Duodenal mucosa (tissue), 2 donors: ENCODE data around the gene BOK.
A peak's percentile ranks its signal among the peaks of the same experiment; 100 is the strongest.

Experiments used
- H3K27ac ChIP-seq: one replicate; pipeline ENCODE4 v1.7.0; 2013; ENCODE audit warnings: low read depth, low read length
- H3K27me3 ChIP-seq, 2 donors: one replicate each; pipeline ENCODE4 v1.7.0; 2013; ENCODE audit warnings: low read length in 2 of 2, control low read depth in 1 of 2; ENCODE audit not compliant: insufficient read depth in 2 of 2, control insufficient read depth in 1 of 2
- H3K36me3 ChIP-seq, 2 donors: one replicate each; pipeline ENCODE4 v1.7.0; 2013; ENCODE audit warnings: low read length in 2 of 2, control low read depth in 1 of 2; ENCODE audit not compliant: insufficient read depth in 2 of 2, control insufficient read depth in 1 of 2
- H3K4me1 ChIP-seq, 2 donors: one replicate each; pipeline ENCODE4 v1.7.0; 2013; ENCODE audit warnings: low read length in 2 of 2, control low read depth in 1 of 2; ENCODE audit not compliant: insufficient read depth in 2 of 2, control insufficient read depth in 1 of 2
- H3K4me3 ChIP-seq, 2 donors: one replicate each; pipeline ENCODE4 v1.7.0; 2013; ENCODE audit warnings: low read length in 2 of 2, low read depth in 1 of 2
- H3K9ac ChIP-seq, 2 donors: one replicate each; pipeline ENCODE4 v1.7.0; 2013; ENCODE audit warnings: low read length in 2 of 2, low read depth in 1 of 2
- H3K9me3 ChIP-seq, 2 donors: one replicate each; pipeline ENCODE4 v1.7.0; 2013; ENCODE audit warnings: low read length in 2 of 2, control low read depth in 1 of 2; ENCODE audit not compliant: control insufficient read depth in 1 of 2

The BOK gene

GRCh38 chr2:241538838-241539615 lies 19.5 kb upstream of the BOK start:
- Histone ChIP-seq H3K4me3 (no peak overlapping the region), H3K36me3 (no peaks in the 10 kb centered on the region), H3K27me3 (peaks cover 4 to 12% of the 10 kb centered on the region in 2 donors), H3K9ac (no peak overlapping the region), H3K4me1 (no peaks in the 10 kb centered on the region), H3K27ac (no peak overlapping the region), H3K9me3 (no peaks in the 10 kb centered on the region)

DNA sequence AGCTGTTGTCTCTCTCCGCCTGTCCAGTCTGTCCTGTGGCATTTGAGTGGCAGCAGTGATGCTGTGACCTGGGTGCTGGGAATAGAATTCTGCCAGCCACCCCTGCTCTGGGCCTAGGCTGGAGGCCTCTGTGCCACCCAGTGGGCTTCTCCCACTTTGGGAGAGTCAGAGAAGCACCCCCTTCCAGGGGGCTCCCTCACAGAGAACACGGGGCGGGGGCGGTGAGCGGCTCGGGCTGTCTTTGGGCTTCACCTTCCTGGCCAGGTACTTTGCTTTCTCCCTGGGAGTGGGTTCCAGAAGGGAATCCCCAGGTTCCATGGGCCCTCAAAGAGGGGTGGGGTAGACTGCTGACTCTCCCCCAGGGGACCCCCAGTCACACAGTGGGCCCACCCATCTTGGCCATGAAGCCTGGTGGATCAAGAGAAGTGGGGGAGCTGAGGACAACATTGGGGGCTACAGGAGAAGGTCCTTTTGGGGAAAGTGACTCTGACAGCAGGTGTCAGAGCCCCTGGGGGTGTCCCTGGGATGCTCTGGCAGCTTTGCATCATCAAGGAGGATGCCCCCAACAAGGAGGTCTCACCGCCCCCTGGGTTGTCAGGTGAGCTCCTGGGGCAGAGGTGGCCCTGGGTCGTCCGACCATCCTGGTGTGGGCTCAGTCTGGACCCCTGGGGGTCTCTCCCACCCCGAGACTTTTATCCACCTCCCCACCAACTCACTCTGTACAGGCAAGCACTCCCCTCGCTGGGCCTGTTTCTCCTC lies 18.8 kb upstream of the BOK start:
- Histone ChIP-seq H3K27ac (no peak overlapping the region), H3K4me3 (no peak overlapping the region), H3K27me3 (peaks cover 4 to 12% of the 10 kb centered on the region in 2 donors), H3K9me3 (no peaks in the 10 kb centered on the region), H3K36me3 (no peaks in the 10 kb centered on the region), H3K9ac (no peak overlapping the region), H3K4me1 (no peaks in the 10 kb centered on the region)

GRCh38 chr2:241540401-241540770 lies 18.2 kb upstream of the BOK start:
- Histone ChIP-seq H3K9ac (peak overlapping the region in 1 of 2 donors; percentile 33), H3K27me3 (peaks cover 4 to 12% of the 10 kb centered on the region in 2 donors), H3K9me3 (no peaks in the 10 kb centered on the region), H3K36me3 (no peaks in the 10 kb centered on the region), H3K4me1 (peaks cover 0 to 1% of the 10 kb centered on the region in 2 donors), H3K27ac (no peak overlapping the region), H3K4me3 (peak overlapping the region; percentile 13 to 65)

GRCh38 chr2:241540771-241541561 lies 17.6 kb upstream of the BOK start:
- H3K36me3 ChIP-seq: no peaks in the 10 kb centered on the region
- no peak overlapping the region for H3K27ac ChIP-seq
- H3K9me3 ChIP-seq: no peaks in the 10 kb centered on the region
- peak overlapping the region in 1 of 2 donors; percentile 33 for H3K9ac ChIP-seq
- H3K4me1 ChIP-seq: peaks cover 0 to 5% of the 10 kb centered on the region in 2 donors
- peaks cover 6 to 17% of the 10 kb centered on the region in 2 donors for H3K27me3 ChIP-seq
- H3K4me3 ChIP-seq: peak overlapping the region; percentile 13 to 65

DNA sequence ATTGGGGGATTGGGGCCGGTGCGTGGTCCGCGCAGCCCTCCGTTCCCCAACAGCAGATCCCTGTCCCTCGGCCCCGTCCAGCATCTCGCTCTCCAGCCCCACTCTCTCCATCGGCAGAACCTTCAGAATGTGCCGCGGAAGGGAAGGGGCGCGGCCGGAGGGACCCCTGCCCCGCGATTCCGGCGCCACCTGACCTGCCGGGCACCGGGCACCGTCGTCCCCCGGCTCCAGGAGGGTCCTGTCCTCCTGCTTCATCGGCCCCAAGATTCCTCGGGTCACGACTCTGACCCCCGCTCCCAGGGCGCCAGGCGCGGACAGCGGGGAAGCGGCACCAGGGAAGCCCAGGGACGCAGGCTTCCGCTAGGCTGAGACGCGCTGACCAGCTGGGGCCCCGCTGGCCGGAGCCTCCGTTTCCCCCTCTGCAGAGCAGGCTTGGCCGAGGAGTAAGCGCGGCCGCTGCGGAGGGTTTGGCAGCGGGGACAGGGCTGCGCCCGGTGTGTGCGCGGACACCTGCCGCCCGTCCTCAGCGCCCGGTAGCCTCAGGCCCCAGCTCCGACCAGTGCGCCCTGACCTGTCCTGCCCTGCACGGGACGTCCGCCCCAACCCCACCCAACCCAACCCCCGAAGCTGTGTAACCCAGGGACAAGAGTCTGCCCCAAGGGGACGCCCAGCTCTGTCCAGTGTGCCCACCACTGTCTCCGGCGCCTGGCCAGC lies 16.8 kb upstream of the BOK start:
- H3K4me3 ChIP-seq: no peak overlapping the region
- H3K4me1 ChIP-seq: peaks cover 0 to 5% of the 10 kb centered on the region in 2 donors
- peaks cover 11 to 22% of the 10 kb centered on the region in 2 donors for H3K27me3 ChIP-seq
- H3K9ac ChIP-seq: no peak overlapping the region
- no peak overlapping the region for H3K27ac ChIP-seq
- no peaks in the 10 kb centered on the region for H3K9me3 ChIP-seq
- no peaks in the 10 kb centered on the region for H3K36me3 ChIP-seq

GRCh38 chr2:241542278-241542605 lies 16.3 kb upstream of the BOK start:
- peaks cover 16 to 25% of the 10 kb centered on the region in 2 donors for H3K27me3 ChIP-seq
- H3K36me3 ChIP-seq: no peaks in the 10 kb centered on the region
- no peak overlapping the region for H3K9ac ChIP-seq
- H3K27ac ChIP-seq: no peak overlapping the region
- peaks cover 0 to 5% of the 10 kb centered on the region in 2 donors for H3K4me1 ChIP-seq
- H3K4me3 ChIP-seq: no peak overlapping the region
- H3K9me3 ChIP-seq: no peaks in the 10 kb centered on the region

DNA sequence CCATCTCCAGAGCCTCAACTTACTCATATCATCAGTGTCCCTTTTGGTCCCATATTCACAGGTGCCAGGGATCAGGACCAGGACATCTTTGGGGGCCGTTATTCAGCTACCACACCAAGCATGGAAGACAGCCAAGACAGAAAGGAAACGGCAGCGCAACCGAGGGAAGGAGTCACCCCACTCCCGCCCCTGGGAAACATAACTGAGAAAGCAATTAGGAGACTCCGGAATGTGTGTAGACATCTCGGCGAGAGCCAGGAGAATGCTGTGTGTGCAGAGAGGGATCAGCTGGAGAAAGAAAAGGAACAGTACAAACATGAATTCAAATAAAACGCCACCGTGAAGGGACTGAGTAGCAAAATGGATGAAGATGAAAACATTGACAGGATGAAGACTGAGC lies 13.4 kb upstream of the BOK start:
- Histone ChIP-seq H3K9me3 (no peaks in the 10 kb centered on the region), H3K27ac (no peak overlapping the region), H3K4me1 (peaks cover 0 to 5% of the 10 kb centered on the region in 2 donors), H3K4me3 (no peak overlapping the region), H3K9ac (no peak overlapping the region), H3K27me3 (peaks cover 22 to 28% of the 10 kb centered on the region in 2 donors), H3K36me3 (no peaks in the 10 kb centered on the region)

GRCh38 chr2:241545523-241546473 lies 12.7 kb upstream of the BOK start:
- no peak overlapping the region for H3K27ac ChIP-seq
- H3K9ac ChIP-seq: no peak overlapping the region
- H3K4me3 ChIP-seq: no peak overlapping the region
- H3K36me3 ChIP-seq: no peaks in the 10 kb centered on the region
- peaks cover 5 to 6% of the 10 kb centered on the region in 2 donors for H3K4me1 ChIP-seq
- H3K9me3 ChIP-seq: no peaks in the 10 kb centered on the region
- H3K27me3 ChIP-seq: peaks cover 21 to 25% of the 10 kb centered on the region in 2 donors
